ENCODE data around the gene ARL8A.

DNA sequence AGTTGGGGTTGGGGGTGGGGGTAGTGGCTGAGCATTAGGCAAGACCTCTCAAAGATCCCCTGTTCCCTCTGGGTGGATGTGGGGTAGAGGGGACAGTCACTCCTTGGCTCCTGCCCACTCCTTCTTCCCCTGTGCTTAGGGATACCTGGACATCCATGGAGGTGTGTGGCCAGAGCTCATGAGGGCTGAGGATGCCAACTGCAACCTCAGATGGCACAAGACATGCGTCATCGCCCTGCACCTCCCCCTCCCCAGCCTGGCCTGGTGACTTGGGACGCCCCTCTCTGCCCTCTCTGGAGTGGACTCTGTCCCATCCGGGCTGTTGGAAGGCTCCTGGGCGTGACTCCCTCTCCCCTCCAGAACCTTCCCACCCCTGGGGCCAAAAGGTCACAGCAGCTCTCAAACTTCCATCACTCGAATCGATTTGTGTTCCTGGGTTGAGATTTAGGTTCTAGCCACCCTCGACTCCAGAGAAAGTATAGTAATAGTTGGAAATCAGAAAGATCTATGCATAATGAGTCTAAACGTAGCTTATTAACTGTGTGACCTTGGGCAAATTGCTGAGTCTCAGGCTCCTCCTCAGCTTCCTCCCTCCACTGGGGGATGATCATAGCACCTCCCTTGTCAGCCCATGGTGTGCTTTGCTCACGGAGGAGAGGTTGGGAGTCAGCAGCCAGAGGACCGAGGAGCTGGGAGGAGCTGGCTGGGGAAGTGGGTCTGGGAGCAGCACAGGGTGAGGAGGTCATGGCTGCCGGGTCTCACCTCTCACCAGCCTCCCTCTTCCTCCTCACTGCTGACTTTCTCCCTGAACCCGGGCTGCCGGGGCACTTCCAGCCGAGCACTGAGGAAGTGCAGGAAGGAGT lies 18.1 kb upstream of the ARL8A start:
- TF ChIP-seq POLR2AphosphoS5 (IDR thresholded peaks at IDR 0.05), result no peak
- TF ChIP-seq CTCF (IDR thresholded peaks at IDR 0.05), result no peak
